Heart right ventricle (tissue), 16 donors: Measurements from ENCODE around the gene C1orf56. TPM values are rescaled to one million over a fixed set of nuclear protein-coding genes. Genes with fewer than 3 reads are reported as not detected.

ENCODE experiments used
- ATAC-seq, 8 donors: fragments of 200-7000 bp; cut with Tn5 transposase; one replicate each; pipeline ENCODE4 v1.9.1; 2020; ENCODE audit warnings: mild to moderate bottlenecking in 8 of 8, moderate library complexity in 8 of 8, moderate number of reproducible peaks in 1 of 8
- DNase-seq, 2 donors: peaks; one replicate each; pipeline ENCODE4 v3.0.0-alpha.2; 2020
- H3K27ac ChIP-seq, 10 donors: fragments of 200-600 bp; sonication (generic) in 2 of 10; one replicate each; pipeline versions ENCODE4 v1.5.0 to v1.8.0; 2020 to 2022; ENCODE audit warnings: mild to moderate bottlenecking in 3 of 10
- H3K27me3 ChIP-seq, 7 donors: fragments of 200-600 bp; one replicate each; pipeline ENCODE4 v1.8.0; 2021 to 2022; ENCODE audit warnings: mild to moderate bottlenecking in 2 of 7
- H3K36me3 ChIP-seq, 9 donors: fragments of 200-600 bp; sonication (generic) in 1 of 9; one replicate each; pipeline versions ENCODE4 v1.5.0 to v1.8.0; 2020 to 2022; ENCODE audit warnings: mild to moderate bottlenecking in 2 of 9
- H3K4me1 ChIP-seq, 9 donors: fragments of 200-600 bp; sonication (generic) in 1 of 9; one replicate each; pipeline versions ENCODE4 v1.5.0 to v1.8.0; 2020 to 2022; ENCODE audit warnings: mild to moderate bottlenecking in 4 of 9
- H3K4me3 ChIP-seq, 10 donors: fragments of 200-600 bp; sonication (generic) in 2 of 10; one replicate each; pipeline versions ENCODE4 v1.5.0 to v1.8.0; 2020 to 2022; ENCODE audit warnings: mild to moderate bottlenecking in 7 of 10, moderate library complexity in 2 of 10
- H3K9me3 ChIP-seq, 11 donors: fragments of 200-600 bp in 10 of 11; sonication (generic) in 2 of 11; one replicate each; pipeline versions ENCODE4 v1.5.0 to v1.8.0; 2013 to 2022; ENCODE audit warnings: mild to moderate bottlenecking in 2 of 11, control low read depth in 1 of 11, moderate library complexity in 1 of 11
- CTCF ChIP-seq, 9 donors: fragments of 200-600 bp; sonication (generic) in 2 of 9; IDR thresholded peaks; one replicate each; pipeline versions ENCODE4 v1.5.0 to v1.8.0; 2021 to 2022; ENCODE audit warnings: antibody characterized with exemption in 9 of 9, mild to moderate bottlenecking in 5 of 9, moderate library complexity in 1 of 9
- WGBS, 2 donors: extraction: QIAGEN DNeasy Blood & Tissue Kit; methylation state at CpG; one replicate each; pipeline ENCODE4 v1.1.7; 2013; ENCODE audit warnings: inconsistent platforms in 1 of 2; 5-methylcytosine and 5-hydroxymethylcytosine counted together
- intact Hi-C, 10 donors: fragments of 100-400 bp; cut with DNase I; formaldehyde crosslinking; loops; one replicate each; pipeline versions ENCODE4 v1.11.1 to v1.14.2; 2022
- long read RNA-seq, 3 donors: library from polyadenylated mRNA; unstranded; transcript quantifications; one replicate each; pipeline ENCODE4 v2.0.0, GENCODE V29; 2020 to 2021
- polyA plus RNA-seq, 2 donors: library from polyadenylated mRNA; stranded (reverse); fragments of 200-250 nt; gene quantifications; one replicate each; pipeline ENCODE4 v1.2.3, GENCODE V29; 2013
- total RNA-seq, 10 donors: library from RNA; stranded (reverse); fragmentation: NEBNext Ultra II Directional in 3 of 10; extraction: Animal tissue kit (Norgen Biotek cat#: 25700) in 3 of 10; gene quantifications; one replicate each; pipeline versions ENCODE4 v1.2.1 to v1.2.4, GENCODE V29; 2021 to 2023
- donor health status: Arrhythmogenic right ventricular cardiomyopathy.
- donor health status: ischemic (EF 13 %, LVEDD 7.1; RV severe dilation, severe dysfunction).
- donor health status: healthy with polysubstance abuse.
- donor health status: DM: no; HTN: yes; CAD: no.
- donor health status: DM: no; HTN: no; CAD: no.
- donor health status: ischemic (EF 25% LVEDD 6.9; RV normal size, moderate dysfunction).
- donor health status: ischemic (EF 25% LVEDD 5.7; RV mildly dilated, moderate dysfunction).
- donor health status: healthy.
- donor health status: DM: yes; HTN: yes; CAD: no.
- donor health status: Ischemic cardiomyopathy.
- donor health status: ischemic (EF 35%, LVEDD 5.7; RV mildly dilated, moderate dysfunction).
- donor health status: nonischemic (EF 11% LVEDD 7.7; RV severe dilation, severe dysfunction).
- donor health status: DM: yes; HTN: yes; CAD: no.
- donor health status: PGD.
- donor health status: ischemic (EF 29% LVEDD 5.4; RV normal size, mild dysfunction).
- donor health status: nonischemic (EF 23%, LVEDD 6.1; RV moderate dilation, normal function).

Gene C1orf56
- total RNA-seq = 10 to 100 TPM in 3 of 10 donors, 1 to 10 TPM in 7; 5.4 to 12.6 (median 8.0) TPM
- 1 to 10 TPM; 5.2 to 5.8 TPM for polyA plus RNA-seq
- long read RNA-seq, donor 1, transcript C1orf56-201 (2 exons, 2,096 nt) = major isoform, 24 of 27 reads
- long read RNA-seq, donor 1, partial matches to known transcripts = 2 of 27 reads
- long read RNA-seq, donor 1, other reads (novel, unspliced or antisense) = 1 of 27 reads
- long read RNA-seq, donor 2, transcript C1orf56-201 (2 exons, 2,096 nt) = major isoform, 18 of 25 reads
- long read RNA-seq, donor 2, partial matches to known transcripts = 2 of 25 reads
- long read RNA-seq, donor 2, other reads (novel, unspliced or antisense) = 5 of 25 reads
- long read RNA-seq, donor 3, transcript C1orf56-201 (2 exons, 2,096 nt) = major isoform, 14 of 21 reads
- long read RNA-seq, donor 3, partial matches to known transcripts = 0 of 21 reads
- long read RNA-seq, donor 3, other reads (novel, unspliced or antisense) = 7 of 21 reads

- Histone ChIP-seq H3K27me3 (no peaks in the 10 kb centered on the region), H3K9me3 (no peaks in the 10 kb centered on the region), H3K4me3 (peak within 1 kb of the TSS; percentile 44 to 98 (median 76)), H3K4me1 (peaks cover 0 to 38% (median 28%) of the 10 kb centered on the region in 9 donors), H3K36me3 (peaks cover 0 to 48% (median 13%) of the 10 kb centered on the region in 9 donors), H3K27ac (peak within 1 kb of the TSS; percentile 71 to 95 (median 90))
- intact Hi-C loops = loop anchor here in 1 of 10 donors (1.0 kb wide), 1 partner anchor 24 kb away; no protein-coding TSS in a partner anchor
- DNase-seq (peak; percentile 59 to 76), ATAC-seq (peak; percentile 82 to 88 (median 86))
- TF ChIP-seq CTCF (IDR thresholded peaks at IDR 0.05) = no peak
- WGBS, 2 donors = 1% methylated on average over 26 to 29 of the region's 29 CpGs
Observed at GRCh38 chr1:151047591-151047924, at the start of gene C1orf56. Gene C1orf56 (plus strand): TSS chr1:151047751. CDS start chr1:151047848, 97 bp downstream.

GRCh38 chr1:150997949-150998348 is 49.6 kb upstream of the C1orf56 start:
- H3K4me1 ChIP-seq = peaks cover 6 to 49% (median 23%) of the 10 kb centered on the region in 9 donors
- intact Hi-C loops = loop anchor here in 1 of 10 donors (2.0 kb wide), 1 partner anchor 19 kb away; no protein-coding TSS in a partner anchor
- 60 to 71% methylated on average over 5 of the region's 5 CpGs for WGBS, 2 donors
- peaks cover 0 to 64% (median 34%) of the 10 kb centered on the region in 9 donors for H3K36me3 ChIP-seq
- no peak overlapping the region for H3K27ac ChIP-seq
- no peak for ATAC-seq
- TF ChIP-seq CTCF (IDR thresholded peaks at IDR 0.05) = no peak
- no peak overlapping the region for H3K4me3 ChIP-seq
- H3K27me3 ChIP-seq = no peaks in the 10 kb centered on the region
- no peak for DNase-seq
- H3K9me3 ChIP-seq = no peaks in the 10 kb centered on the region

GRCh38 chr1:150999051-150999674 is 48.4 kb upstream of the C1orf56 start:
- Histone ChIP-seq H3K36me3 (peaks cover 0 to 64% (median 34%) of the 10 kb centered on the region in 9 donors), H3K27me3 (no peaks in the 10 kb centered on the region), H3K4me3 (no peak overlapping the region), H3K9me3 (no peaks in the 10 kb centered on the region), H3K27ac (peak overlapping the region in 2 of 10 donors; percentile 2 to 39), H3K4me1 (peaks cover 6 to 61% (median 35%) of the 10 kb centered on the region in 9 donors)
- ATAC-seq = no peak
- 72 to 73% methylated on average over 17 of the region's 17 CpGs for WGBS, 2 donors
- no peak for TF ChIP-seq CTCF (IDR thresholded peaks at IDR 0.05)
- intact Hi-C loops = no loop called here
- DNase-seq = no peak

GRCh38 chr1:150999926-151000325 is 47.6 kb upstream of the C1orf56 start:
- no peak for ATAC-seq
- no peaks in the 10 kb centered on the region for H3K27me3 ChIP-seq
- WGBS, 2 donors = 88 to 93% methylated on average over 2 of the region's 2 CpGs
- TF ChIP-seq CTCF (IDR thresholded peaks at IDR 0.05) = no peak
- H3K27ac ChIP-seq = no peak overlapping the region
- peaks cover 0 to 64% (median 34%) of the 10 kb centered on the region in 9 donors for H3K36me3 ChIP-seq
- H3K9me3 ChIP-seq = no peaks in the 10 kb centered on the region
- no peak overlapping the region for H3K4me3 ChIP-seq
- intact Hi-C loops = loop anchor here in 1 of 10 donors (10.0 kb wide), 1 partner anchor 55 kb away; the partner anchor contains the start of gene CDC42SE1
- no peak for DNase-seq
- peaks cover 6 to 69% (median 43%) of the 10 kb centered on the region in 9 donors for H3K4me1 ChIP-seq
